GM12878 (cell line): ENCODE results near the gene C16orf74. TPM values are rescaled to one million over a fixed set of nuclear protein-coding genes. Genes with fewer than 3 reads are reported as not detected.

ENCODE experiments used
- ATAC-seq: fragments of 200-7000 bp; cut with Tn5 transposase; 3 replicates; pipeline ENCODE4 v1.9.1; 2020; ENCODE audit warnings: mild to moderate bottlenecking, moderate library complexity
- BruUV-seq: library from RNA; stranded (reverse); fragments of 400-500 nt; replicated peaks from 2 replicates; lab custom pipeline; 2021; lab: Mats Ljungman, UMichigan
- CTCF ChIA-PET: fragments of 300-600 bp; sonication (Branson Sonifier 250); formaldehyde crosslinking; extraction: SDS; loops from one replicate; lab custom pipeline; 2021; ENCODE audit warnings: inconsistent platforms; lab: Yijun Ruan, JAX
- POLR2A ChIA-PET: fragments of 350-600 bp; formaldehyde crosslinking; extraction: SDS; loops from one replicate; lab custom pipeline; 2021; ENCODE audit warnings: inconsistent platforms; lab: Charles Lee
- RAD21 ChIA-PET: fragments of 300-600 bp; sonication (Branson Sonifier 250); formaldehyde crosslinking; loops from one replicate; lab custom pipeline; 2023; ENCODE audit warnings: antibody characterized with exemption; ENCODE audit not compliant: unreplicated experiment; lab: Charles Lee
- SMC1A ChIA-PET: fragments of 300-600 bp; sonication (Branson Sonifier 250); formaldehyde crosslinking; loops from one replicate; lab custom pipeline; 2023; ENCODE audit not compliant: unreplicated experiment, uncharacterized antibody; lab: Charles Lee
- DNase-seq: peaks from one replicate; pipeline ENCODE4 v3.0.0-alpha.2; 2011; ENCODE audit warnings: low read depth, low spot score
- FAIRE-seq: peaks from 3 replicates; lab custom pipeline; 2011; peaks lifted over from hg19 to GRCh38; lab: Jason Lieb, UNC
- H2AFZ ChIP-seq: 2 replicates; pipeline ENCODE4 v1.6.0; 2011; ENCODE audit warnings: low read depth, low read length, control low read depth; ENCODE audit not compliant: control insufficient read depth
- H3K27ac ChIP-seq: 2 replicates; pipeline ENCODE4 v1.5.1; 2011; ENCODE audit warnings: control low read depth; ENCODE audit not compliant: control insufficient read depth, insufficient read depth
- H3K27me3 ChIP-seq, 2 experiments: replicated peaks in 1 of 2; 2 replicates each; pipeline versions ENCODE4 v1.6.0 to v1.6.1; 2011; ENCODE audit warnings: low read length in 1 of 2; ENCODE audit not compliant: control insufficient read depth in 2 of 2, insufficient read depth in 2 of 2
- H3K36me3 ChIP-seq, 2 experiments: 2 replicates each; pipeline ENCODE4 v1.5.1; 2011; ENCODE audit warnings: low read length in 1 of 2; ENCODE audit not compliant: control insufficient read depth in 2 of 2, insufficient read depth in 2 of 2
- H3K4me1 ChIP-seq: 2 replicates; pipeline ENCODE4 v1.6.1; 2011; ENCODE audit warnings: mild to moderate bottlenecking, low read length, moderate library complexity, mixed read lengths; ENCODE audit not compliant: control insufficient read depth, insufficient read depth
- H3K4me2 ChIP-seq: 2 replicates; pipeline ENCODE4 v1.6.0; 2011; ENCODE audit warnings: control low read depth; ENCODE audit not compliant: control insufficient read depth, insufficient read depth
- H3K4me3 ChIP-seq: fragments of 200-600 bp; sonication (generic); 2 replicates; pipeline ENCODE4 v1.5.1; 2016
- H3K79me2 ChIP-seq: 2 replicates; pipeline ENCODE4 v1.6.0; 2011; ENCODE audit warnings: low read length; ENCODE audit not compliant: control insufficient read depth, insufficient read depth
- H3K9ac ChIP-seq: 2 replicates; pipeline ENCODE4 v1.8.0; 2011; ENCODE audit warnings: low read length, control low read depth, mixed read lengths; ENCODE audit not compliant: control insufficient read depth, insufficient read depth
- H3K9me3 ChIP-seq: replicated peaks from 3 replicates; pipeline ENCODE4 v1.5.1; 2011; ENCODE audit warnings: mild to moderate bottlenecking, low read length; ENCODE audit not compliant: control insufficient read depth, insufficient read depth
- H4K20me1 ChIP-seq: 2 replicates; pipeline ENCODE4 v1.6.0; 2011; ENCODE audit not compliant: control insufficient read depth, insufficient read depth
- ATF2 ChIP-seq: IDR thresholded peaks from 2 replicates; pipeline ENCODE4 v1.6.1; 2012; ENCODE audit warnings: low read length, inconsistent platforms
- ATF3 ChIP-seq: IDR thresholded peaks from 2 replicates; pipeline ENCODE4 v1.6.1; 2011; ENCODE audit warnings: low read depth, mild to moderate bottlenecking, low read length, moderate library complexity, borderline replicate concordance; ENCODE audit errors: extremely low read depth
- BCLAF1 ChIP-seq: fragments of 450-650 bp; IDR thresholded peaks from 2 replicates; pipeline ENCODE4 v1.6.1; 2017; ENCODE audit warnings: antibody characterized with exemption, mild to moderate bottlenecking, moderate library complexity
- ETV6 ChIP-seq, 2 experiments: fragments of 450-650 bp in 1 of 2; IDR thresholded peaks in 1 of 2; conservative IDR thresholded peaks in 1 of 2; 2 replicates each; pipeline ENCODE4 v1.6.1; 2014; ENCODE audit warnings: antibody characterized with exemption in 1 of 2, borderline replicate concordance in 1 of 2, low read depth in 1 of 2, mild to moderate bottlenecking in 1 of 2, moderate library complexity in 1 of 2
- IRF4 ChIP-seq: IDR thresholded peaks from 2 replicates; pipeline ENCODE4 v1.6.1; 2011; ENCODE audit warnings: low read depth, low read length
- KDM1A ChIP-seq: fragments of 200-600 bp; sonication (generic); IDR thresholded peaks from 2 replicates; pipeline ENCODE4 v1.6.1; 2016; ENCODE audit warnings: borderline replicate concordance
- LARP7 ChIP-seq: fragments of 450-650 bp; IDR thresholded peaks from 2 replicates; pipeline ENCODE4 v1.6.1; 2017; ENCODE audit warnings: mild to moderate bottlenecking
- MAX ChIP-seq: IDR thresholded peaks from 2 replicates; pipeline ENCODE4 v1.6.1; 2012; ENCODE audit warnings: low read depth, low read length, improper control_type of control experiment
- PML ChIP-seq: IDR thresholded peaks from 2 replicates; pipeline ENCODE4 v1.6.1; 2012; ENCODE audit warnings: low read length, inconsistent platforms
- SMC3 ChIP-seq: IDR thresholded peaks from 2 replicates; pipeline ENCODE4 v1.6.1; 2011; ENCODE audit warnings: low read length, improper control_type of control experiment, borderline replicate concordance
- SPI1 ChIP-seq: IDR thresholded peaks from 2 replicates; pipeline ENCODE4 v1.6.1; 2011; ENCODE audit warnings: low read depth, mild to moderate bottlenecking, low read length, moderate library complexity, borderline replicate concordance; ENCODE audit not compliant: insufficient read depth
- ZNF274 ChIP-seq: IDR thresholded peaks from one replicate; pipeline ENCODE4 v1.8.0; 2011; ENCODE audit not compliant: insufficient read length, insufficient read depth
- ZNF592 ChIP-seq: fragments of 450-650 bp; IDR thresholded peaks from 2 replicates; pipeline ENCODE4 v1.6.1; 2017; ENCODE audit warnings: mild to moderate bottlenecking, moderate library complexity
- WGBS: methylation state at CpG from one replicate; pipeline ENCODE4 v1.1.6; 2016; ENCODE audit warnings: low lambda C conversion rate; ENCODE audit not compliant: insufficient replicate concordance, insufficient coverage; ENCODE audit errors: missing lambda C conversion rate; 5-methylcytosine and 5-hydroxymethylcytosine counted together
- in situ Hi-C: fragments of 300-500 bp; cut with MboI; formaldehyde crosslinking; loops from 9 replicates; pipeline ENCODE4 v1.14.3; 2018; ENCODE audit warnings: mixed read lengths
- intact Hi-C: fragments of 100-400 bp; cut with micrococcal nuclease; formaldehyde crosslinking; loops from one replicate; pipeline ENCODE4 v1.14.2; 2022; ENCODE audit not compliant: unreplicated experiment
- polyA plus RNA-seq, 11 experiments: library from polyadenylated mRNA; depleted of rRNA in 4 of 11; unstranded in 6 of 11; stranded (reverse) in 5 of 11; fragments of >200 nt; fragmentation: Nextera tagmentation in 4 of 11; fragmentation: Illumina TruSeq in 1 of 11; extraction: Ambion mirVana in 4 of 11; extraction: Trizol in 1 of 11; gene quantifications; 1 replicate in 1 of 11; 2 replicates in 10 of 11; pipeline versions ENCODE4 v1.2.1 to v1.2.3, GENCODE V29; 2011 to 2016; ENCODE audit warnings: inconsistent platforms in 2 of 11, missing spikeins in 2 of 11, low read depth in 1 of 11
- total RNA-seq, 4 experiments: library from RNA; depleted of rRNA in 3 of 4; stranded (reverse); fragments of >200 nt in 3 of 4; fragmentation: Illumina TruSeq in 1 of 4; extraction: Trizol in 1 of 4; gene quantifications; 2 replicates each; pipeline versions ENCODE4 v1.2.1 to v1.2.3, GENCODE V29; 2013 to 2021

C16orf74 gene
- total and polyA plus RNA-seq, 10 of the 15 experiments (the other 5 are each of a cell fraction or from before 2014, with no cell fraction given) = 0.23 to 20.1 (median 6.8) TPM

- TF ChIP-seq MAX (no peak), ETV6 (conservative IDR thresholded peaks at IDR 0.05 in 1 of 2, IDR thresholded peaks at IDR 0.05 in 1 of 2; ENCODE audit: borderline replicate concordance in 1 of 2, low read depth in 1 of 2) (no peak), KDM1A (no peak), SMC3 (no peak), SPI1 (no peak)
- TF ChIP-seq, all 136 proteins: peak for 0
These were observed 26.9 kb upstream of the C16orf74 start (continued) for GRCh38 chr16:85777583-85778310.

GRCh38 chr16:85774811-85775210, 23.9 kb upstream of the C16orf74 start:
- ChIA-PET RAD21 (no interaction called here), CTCF (no interaction called here), SMC1A (no interaction called here), POLR2A (no interaction called here)
- BruUV-seq = no TSS peak
- Histone ChIP-seq H3K27ac (no peak overlapping the region), H3K27me3 (no peaks in the 10 kb centered on the region), H3K9me3 (no peaks in the 10 kb centered on the region), H2AFZ (no peak overlapping the region), H3K79me2 (no peaks in the 10 kb centered on the region), H3K36me3 (peaks cover 3 to 7% of the 10 kb centered on the region in 2 experiments; a peak in 2 of 4 replicates), H3K4me1 (no peaks in the 10 kb centered on the region), H3K9ac (no peak overlapping the region), H4K20me1 (no peaks in the 10 kb centered on the region), H3K4me3 (no peak overlapping the region), H3K4me2 (no peak overlapping the region)
- DNase-seq (no peak), ATAC-seq (no peak), FAIRE-seq (no peak)
- in situ Hi-C loops (no loop called here), intact Hi-C loops (no loop called here)
- WGBS = 98% methylated on average over 8 of the region's 8 CpGs
- TF ChIP-seq ATF3 = no peak
- no peak for TF ChIP-seq ATF2
- no peak for TF ChIP-seq BCLAF1
- no peak for TF ChIP-seq ZNF592
- TF ChIP-seq IRF4 = no peak
- no peak for TF ChIP-seq PML
- no peak for TF ChIP-seq ZNF274
- no peak for TF ChIP-seq LARP7
